Measurements from ENCODE around the gene TTC32.

Gene TTC32

GRCh38 chr2:19857100-19857499, 44.7 kb downstream of the TTC32 start:
- Histone ChIP-seq H3K4me3 (ENCODE audit: low read depth, low read length, poor library complexity, severe bottlenecking) (no peak overlapping the region), H3K9ac (ENCODE audit: low read length) (no peak overlapping the region), H2AFZ (ENCODE audit: low read length) (no peak overlapping the region), H3K9me2 (ENCODE audit: low read depth, low read length) (no peaks in the 10 kb centered on the region), H3K27me3 (ENCODE audit: insufficient read depth, low read length) (no peaks in the 10 kb centered on the region), H3K9me3 (ENCODE audit: low read length) (no peaks in the 10 kb centered on the region), H3K4me2 (ENCODE audit: low read length) (no peak overlapping the region), H3F3A (ENCODE audit: insufficient read depth, low read length) (no peaks in the 10 kb centered on the region), H3K4me1 (ENCODE audit: insufficient read depth, low read length, severe bottlenecking) (no peaks in the 10 kb centered on the region), H4K20me1 (ENCODE audit: insufficient read depth, low read length) (no peaks in the 10 kb centered on the region), H3K36me3 (ENCODE audit: insufficient read depth, low read length) (no peaks in the 10 kb centered on the region), H3K79me2 (ENCODE audit: insufficient read depth, low read length) (no peaks in the 10 kb centered on the region), H3K27ac (ENCODE audit: low read depth, low read length, poor library complexity, severe bottlenecking) (no peak overlapping the region)
- no peak for TF ChIP-seq CTCF (IDR thresholded peaks at IDR 0.05; ENCODE audit: low read length)
- no peak for TF ChIP-seq EZH2 (IDR thresholded peaks at IDR 0.05; ENCODE audit: borderline replicate concordance, low read length)

- Histone ChIP-seq H3K79me2 (ENCODE audit: insufficient read depth, low read length) (no peaks in the 10 kb centered on the region), H2AFZ (ENCODE audit: low read length) (no peak overlapping the region), H3K9ac (ENCODE audit: low read length) (no peak overlapping the region), H3F3A (ENCODE audit: insufficient read depth, low read length) (no peaks in the 10 kb centered on the region), H3K4me2 (ENCODE audit: low read length) (no peak overlapping the region), H3K9me3 (ENCODE audit: low read length) (no peaks in the 10 kb centered on the region), H3K9me2 (ENCODE audit: low read depth, low read length) (no peaks in the 10 kb centered on the region), H3K4me3 (ENCODE audit: low read depth, low read length, poor library complexity, severe bottlenecking) (no peak overlapping the region), H4K20me1 (ENCODE audit: insufficient read depth, low read length) (no peaks in the 10 kb centered on the region), H3K27me3 (ENCODE audit: insufficient read depth, low read length) (no peaks in the 10 kb centered on the region), H3K36me3 (ENCODE audit: insufficient read depth, low read length) (no peaks in the 10 kb centered on the region), H3K4me1 (ENCODE audit: insufficient read depth, low read length, severe bottlenecking) (no peaks in the 10 kb centered on the region), H3K27ac (ENCODE audit: low read depth, low read length, poor library complexity, severe bottlenecking) (no peak overlapping the region)
- TF ChIP-seq EZH2 (IDR thresholded peaks at IDR 0.05; ENCODE audit: borderline replicate concordance, low read length): no peak
- TF ChIP-seq CTCF (IDR thresholded peaks at IDR 0.05; ENCODE audit: low read length): no peak
Observed at GRCh38 chr2:19855542-19856431, 46.0 kb downstream of the TTC32 start.

- Histone ChIP-seq H3K27me3 (ENCODE audit: insufficient read depth, low read length) (no peaks in the 10 kb centered on the region), H3K4me2 (ENCODE audit: low read length) (no peak overlapping the region), H3K9ac (ENCODE audit: low read length) (no peak overlapping the region), H3K4me1 (ENCODE audit: insufficient read depth, low read length, severe bottlenecking) (no peaks in the 10 kb centered on the region), H3K9me2 (ENCODE audit: low read depth, low read length) (no peaks in the 10 kb centered on the region), H4K20me1 (ENCODE audit: insufficient read depth, low read length) (no peaks in the 10 kb centered on the region), H3K36me3 (ENCODE audit: insufficient read depth, low read length) (no peaks in the 10 kb centered on the region), H3K9me3 (ENCODE audit: low read length) (no peaks in the 10 kb centered on the region), H2AFZ (ENCODE audit: low read length) (no peak overlapping the region), H3K27ac (ENCODE audit: low read depth, low read length, poor library complexity, severe bottlenecking) (no peak overlapping the region), H3K79me2 (ENCODE audit: insufficient read depth, low read length) (no peaks in the 10 kb centered on the region), H3K4me3 (ENCODE audit: low read depth, low read length, poor library complexity, severe bottlenecking) (no peak overlapping the region), H3F3A (ENCODE audit: insufficient read depth, low read length) (no peaks in the 10 kb centered on the region)
- TF ChIP-seq CTCF (IDR thresholded peaks at IDR 0.05; ENCODE audit: low read length) (no peak), EZH2 (IDR thresholded peaks at IDR 0.05; ENCODE audit: borderline replicate concordance, low read length) (no peak)
Observed at GRCh38 chr2:19854596-19855541, 46.9 kb downstream of the TTC32 start.

All from OCI-LY1 (cell line).